ENCODE results near the gene OPN1MW2. TPM values are rescaled to one million over a fixed set of nuclear protein-coding genes. Genes with fewer than 3 reads are reported as not detected.
"Not testable (repeated sequence)": the region's sequence is repeated elsewhere in the genome, so short reads cannot be mapped to it uniquely, and the experiment has no call there.

OPN1MW2 gene
- total RNA-seq = not detected
- long read RNA-seq = 0 reads

GRCh38 chrX:154219456-154219855 lies at the start of gene OPN1MW2:
Gene OPN1MW2, plus strand, starts transcription at chrX:154219756. Its CDS starts 60 bp downstream, at chrX:154219816.
- intact Hi-C loops (cut with DNase I, micrococcal nuclease); DNase-seq; ATAC-seq: not testable (repeated sequence)

DNA sequence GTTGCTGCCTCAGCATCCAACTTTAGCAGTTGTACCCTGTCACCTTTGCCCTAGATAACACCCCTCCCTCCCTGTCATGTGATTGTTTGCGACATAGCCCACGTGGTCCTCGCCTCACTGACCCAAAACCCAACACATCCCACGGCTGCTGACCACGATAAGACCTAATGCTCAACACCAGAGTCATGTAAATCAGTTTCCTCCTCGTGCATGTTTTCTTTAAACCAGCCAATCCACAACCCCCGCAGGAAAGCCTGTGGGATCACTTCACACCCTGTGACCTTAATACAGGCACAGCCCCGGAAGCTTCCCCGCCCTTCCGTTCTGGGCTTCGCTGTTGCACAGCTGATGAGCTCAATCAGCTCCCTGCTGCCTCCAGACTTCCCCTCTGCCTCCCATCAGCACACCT lies 47.0 kb upstream of the OPN1MW2 start:
- intact Hi-C loops (cut with DNase I, micrococcal nuclease); DNase-seq: not testable (repeated sequence)
- ATAC-seq = peak; percentile 37

DNA sequence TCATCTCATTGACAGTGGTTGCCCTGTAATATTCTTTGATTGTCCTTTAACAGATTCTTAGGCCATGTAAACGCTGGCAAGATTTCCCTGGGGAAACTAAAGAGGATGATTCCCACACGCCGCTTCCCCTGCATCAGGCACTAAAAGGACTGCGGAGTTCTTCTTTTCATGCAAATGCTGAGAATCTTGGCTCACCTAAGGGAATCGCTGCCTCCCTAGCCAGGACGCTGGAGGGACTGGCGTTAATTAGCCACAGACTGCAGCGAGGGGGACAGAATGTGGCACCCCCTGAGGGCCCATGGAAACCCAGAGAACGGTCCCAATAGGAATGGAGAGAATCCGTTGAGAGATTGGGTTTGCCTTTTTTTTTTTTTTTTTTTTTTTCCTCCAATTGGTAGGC lies 45.2 kb upstream of the OPN1MW2 start:
- intact Hi-C loops (cut with DNase I, micrococcal nuclease); ATAC-seq; DNase-seq: not testable (repeated sequence)

DNA sequence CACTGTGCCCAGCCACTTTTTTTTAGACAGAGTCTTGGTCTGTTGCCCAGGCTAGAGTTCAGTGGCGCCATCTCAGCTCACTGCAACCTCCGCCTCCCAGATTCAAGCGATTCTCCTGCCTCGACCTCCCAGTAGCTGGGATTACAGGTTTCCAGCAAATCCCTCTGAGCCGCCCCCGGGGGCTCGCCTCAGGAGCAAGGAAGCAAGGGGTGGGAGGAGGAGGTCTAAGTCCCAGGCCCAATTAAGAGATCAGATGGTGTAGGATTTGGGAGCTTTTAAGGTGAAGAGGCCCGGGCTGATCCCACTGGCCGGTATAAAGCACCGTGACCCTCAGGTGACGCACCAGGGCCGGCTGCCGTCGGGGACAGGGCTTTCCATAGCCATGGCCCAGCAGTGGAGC lies 37.3 kb upstream of the OPN1MW2 start, which contains the start of gene OPN1MW:
TSS of gene OPN1MW (plus strand) at position 301 of the 400 bp plus-strand sequence. CDS start at position 383, 82 bp downstream.
- DNase-seq; intact Hi-C loops (cut with DNase I, micrococcal nuclease); ATAC-seq: not testable (repeated sequence)

GRCh38 chrX:154183794-154184193 lies 35.8 kb upstream of the OPN1MW2 start:
- DNase-seq; ATAC-seq; intact Hi-C loops (cut with DNase I, micrococcal nuclease): not testable (repeated sequence)

DNA sequence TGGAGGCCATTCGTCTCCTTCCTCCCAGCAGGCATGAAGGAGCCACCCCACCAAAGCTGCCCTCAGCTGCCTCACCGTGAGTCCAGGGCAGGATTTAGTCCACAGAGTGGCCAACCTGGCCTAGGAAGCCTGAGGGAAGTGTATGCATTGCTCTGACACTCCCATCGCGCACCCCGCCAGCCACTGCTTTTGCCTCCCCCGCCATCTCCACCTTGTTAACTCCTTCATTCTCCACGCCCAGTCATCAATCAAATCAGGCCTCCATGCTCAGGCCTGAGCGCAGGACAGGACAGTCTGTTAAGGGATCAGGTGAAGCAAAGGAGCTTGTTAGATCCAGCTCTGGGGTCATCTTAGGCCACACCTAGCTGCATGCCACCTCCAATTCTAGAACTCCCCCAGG lies 26.7 kb upstream of the OPN1MW2 start:
- DNase-seq; ATAC-seq; intact Hi-C loops (cut with DNase I, micrococcal nuclease): not testable (repeated sequence)

DNA sequence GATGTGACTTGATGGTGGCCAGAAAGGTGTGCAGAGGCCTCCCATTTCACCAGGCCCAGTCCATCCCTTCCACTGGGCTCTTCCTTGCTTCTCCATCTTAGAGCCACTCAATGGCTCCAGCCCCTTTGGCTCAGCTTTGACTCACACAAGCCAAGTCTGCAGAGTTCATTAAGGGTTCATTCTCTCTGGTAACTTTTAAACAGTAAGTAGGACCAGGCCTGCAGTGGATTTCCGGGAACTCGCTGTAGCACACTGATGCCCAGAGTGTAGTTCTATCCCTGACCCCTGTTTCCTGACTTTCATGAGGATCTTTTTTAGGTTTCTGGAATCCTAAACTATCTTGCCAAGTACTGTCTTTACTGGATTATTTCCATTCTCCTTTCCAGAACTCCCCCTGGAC lies 25.2 kb upstream of the OPN1MW2 start:
- ATAC-seq; DNase-seq; intact Hi-C loops (cut with DNase I, micrococcal nuclease): not testable (repeated sequence)

- ATAC-seq; intact Hi-C loops (cut with DNase I, micrococcal nuclease); DNase-seq: not testable (repeated sequence)
Observed at GRCh38 chrX:154196466-154196865, 23.1 kb upstream of the OPN1MW2 start.

DNA sequence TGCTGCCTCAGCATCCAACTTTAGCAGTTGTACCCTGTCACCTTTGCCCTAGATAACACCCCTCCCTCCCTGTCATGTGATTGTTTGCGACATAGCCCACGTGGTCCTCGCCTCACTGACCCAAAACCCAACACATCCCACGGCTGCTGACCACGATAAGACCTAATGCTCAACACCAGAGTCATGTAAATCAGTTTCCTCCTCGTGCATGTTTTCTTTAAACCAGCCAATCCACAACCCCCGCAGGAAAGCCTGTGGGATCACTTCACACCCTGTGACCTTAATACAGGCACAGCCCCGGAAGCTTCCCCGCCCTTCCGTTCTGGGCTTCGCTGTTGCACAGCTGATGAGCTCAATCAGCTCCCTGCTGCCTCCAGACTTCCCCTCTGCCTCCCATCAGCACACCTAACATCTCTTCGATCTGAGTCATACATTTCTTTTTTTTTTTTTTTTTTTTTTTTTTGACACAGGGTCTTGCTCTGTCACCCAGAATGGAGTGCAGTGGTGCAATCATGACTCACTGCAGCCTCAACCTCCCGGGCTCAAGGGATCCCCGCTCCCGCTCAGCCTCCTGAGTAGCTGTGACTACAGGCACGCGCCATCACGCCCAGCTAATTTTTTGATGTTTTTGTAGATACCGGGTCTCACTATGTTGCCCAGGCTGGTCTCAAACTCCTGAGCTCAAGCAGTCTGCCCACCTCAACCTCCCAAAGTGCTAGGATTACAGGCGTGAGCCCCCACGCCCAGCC lies 9.7 kb upstream of the OPN1MW2 start:
- peak; percentile 41 for ATAC-seq
- DNase-seq; intact Hi-C loops (cut with DNase I, micrococcal nuclease): not testable (repeated sequence)

GRCh38 chrX:154211057-154211456 lies 8.5 kb upstream of the OPN1MW2 start:
- intact Hi-C loops (cut with DNase I, micrococcal nuclease); ATAC-seq: not testable (repeated sequence)
- DNase-seq = peak; percentile 0 to 15

DNA sequence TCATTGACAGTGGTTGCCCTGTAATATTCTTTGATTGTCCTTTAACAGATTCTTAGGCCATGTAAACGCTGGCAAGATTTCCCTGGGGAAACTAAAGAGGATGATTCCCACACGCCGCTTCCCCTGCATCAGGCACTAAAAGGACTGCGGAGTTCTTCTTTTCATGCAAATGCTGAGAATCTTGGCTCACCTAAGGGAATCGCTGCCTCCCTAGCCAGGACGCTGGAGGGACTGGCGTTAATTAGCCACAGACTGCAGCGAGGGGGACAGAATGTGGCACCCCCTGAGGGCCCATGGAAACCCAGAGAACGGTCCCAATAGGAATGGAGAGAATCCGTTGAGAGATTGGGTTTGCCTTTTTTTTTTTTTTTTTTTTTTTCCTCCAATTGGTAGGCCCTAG lies 8.1 kb upstream of the OPN1MW2 start:
- intact Hi-C loops (cut with DNase I, micrococcal nuclease); ATAC-seq; DNase-seq: not testable (repeated sequence)

DNA sequence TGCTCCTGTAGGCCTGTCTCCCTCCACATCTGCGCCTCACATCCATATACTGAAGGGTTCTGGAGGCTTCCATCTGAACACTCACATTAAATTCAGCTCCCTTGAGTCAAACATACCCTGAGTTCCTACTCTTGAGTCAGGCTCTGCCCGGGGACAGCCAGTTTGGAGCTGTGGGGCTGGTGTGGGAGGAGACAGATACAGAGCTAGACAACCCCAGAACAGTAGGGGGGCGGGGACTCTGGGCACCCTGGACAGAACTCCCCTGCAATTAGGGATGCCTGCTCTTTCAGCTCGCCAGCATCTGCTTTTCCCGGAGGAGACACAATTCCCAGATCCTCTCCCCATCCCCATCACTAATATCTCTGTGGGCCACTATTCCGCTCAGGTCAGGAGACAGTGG lies 5.7 kb downstream of the OPN1MW2 start:
- DNase-seq; ATAC-seq; intact Hi-C loops (cut with DNase I, micrococcal nuclease): not testable (repeated sequence)

DNA sequence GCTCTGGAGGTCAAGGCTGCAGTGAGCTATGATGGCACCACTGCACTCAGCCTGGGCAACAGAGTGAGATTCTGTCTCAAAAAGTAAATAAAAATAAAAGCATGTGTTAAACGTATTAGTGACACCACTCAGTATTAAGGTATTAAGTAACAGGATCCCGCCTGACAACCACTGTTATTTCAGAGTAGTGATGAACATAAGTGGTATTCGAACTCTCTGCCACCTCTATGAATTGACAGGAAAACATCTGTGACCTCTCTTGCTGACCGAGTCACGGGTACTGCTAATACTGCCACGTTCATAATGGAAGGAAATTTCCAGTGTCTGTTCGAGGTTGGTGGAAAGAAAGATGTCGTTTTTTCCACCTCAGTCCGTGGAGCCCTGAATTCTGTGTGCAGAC lies 7.2 kb downstream of the OPN1MW2 start:
- DNase-seq; intact Hi-C loops (cut with DNase I, micrococcal nuclease); ATAC-seq: not testable (repeated sequence)

GRCh38 chrX:154231443-154231842 lies 11.9 kb downstream of the OPN1MW2 start:
- intact Hi-C loops (cut with DNase I, micrococcal nuclease); ATAC-seq; DNase-seq: not testable (repeated sequence)

DNA sequence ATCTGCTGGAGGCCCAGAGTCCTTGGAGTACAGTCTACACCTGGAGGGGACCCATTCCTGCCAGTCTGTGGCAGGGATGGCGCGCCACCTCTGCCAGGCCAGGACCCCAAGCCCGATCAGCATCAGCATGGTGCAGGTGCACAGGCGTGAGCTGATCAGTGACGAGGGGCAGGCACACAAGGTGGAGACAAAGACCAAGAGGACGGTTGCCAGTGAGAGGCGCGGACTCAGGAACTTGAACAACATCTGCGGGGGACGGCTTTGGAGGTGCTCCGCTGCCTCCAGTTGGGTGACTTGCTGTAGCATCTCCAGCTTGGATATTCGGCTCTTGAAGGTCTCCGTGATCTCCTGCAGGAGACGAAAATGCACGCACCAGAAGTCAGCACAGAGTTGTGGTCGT lies 14.1 kb downstream of the OPN1MW2 start:
- intact Hi-C loops (cut with DNase I, micrococcal nuclease); ATAC-seq; DNase-seq: not testable (repeated sequence)

GRCh38 chrX:154238939-154239559 lies 19.5 kb downstream of the OPN1MW2 start:
- intact Hi-C loops (cut with DNase I, micrococcal nuclease); DNase-seq; ATAC-seq: not testable (repeated sequence)

- DNase-seq; intact Hi-C loops (cut with DNase I, micrococcal nuclease); ATAC-seq: not testable (repeated sequence)
Observed at GRCh38 chrX:154239982-154240503, 20.5 kb downstream of the OPN1MW2 start.

DNA sequence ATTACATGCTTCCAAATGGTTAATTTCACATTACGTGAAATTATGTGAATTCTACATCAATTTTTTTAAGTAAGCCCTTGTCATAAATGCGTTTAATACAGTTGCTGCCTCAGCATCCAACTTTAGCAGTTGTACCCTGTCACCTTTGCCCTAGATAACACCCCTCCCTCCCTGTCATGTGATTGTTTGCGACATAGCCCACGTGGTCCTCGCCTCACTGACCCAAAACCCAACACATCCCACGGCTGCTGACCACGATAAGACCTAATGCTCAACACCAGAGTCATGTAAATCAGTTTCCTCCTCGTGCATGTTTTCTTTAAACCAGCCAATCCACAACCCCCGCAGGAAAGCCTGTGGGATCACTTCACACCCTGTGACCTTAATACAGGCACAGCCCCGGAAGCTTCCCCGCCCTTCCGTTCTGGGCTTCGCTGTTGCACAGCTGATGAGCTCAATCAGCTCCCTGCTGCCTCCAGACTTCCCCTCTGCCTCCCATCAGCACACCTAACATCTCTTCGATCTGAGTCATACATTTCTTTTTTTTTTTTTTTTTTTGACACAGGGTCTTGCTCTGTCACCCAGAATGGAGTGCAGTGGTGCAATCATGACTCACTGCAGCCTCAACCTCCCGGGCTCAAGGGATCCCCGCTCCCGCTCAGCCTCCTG lies 28.0 kb downstream of the OPN1MW2 start:
- intact Hi-C loops (cut with DNase I, micrococcal nuclease); DNase-seq: not testable (repeated sequence)
- ATAC-seq = peak; percentile 38

GRCh38 chrX:154248076-154248475 lies 28.5 kb downstream of the OPN1MW2 start:
- intact Hi-C loops (cut with DNase I, micrococcal nuclease); ATAC-seq; DNase-seq: not testable (repeated sequence)

All from left colon (tissue), 2 donors.